ENCODE measurements around the gene CBFA2T2.
"Not testable (repeated sequence)": the region's sequence is repeated elsewhere in the genome, so short reads cannot be mapped to it uniquely, and the experiment has no call there.

The CBFA2T2 gene

GRCh38 chr20:33443512-33444239 lies 46.2 kb upstream of the CBFA2T2 start, which contains the start of gene SNTA1:
Gene SNTA1 (minus strand): TSS chr20:33443763. CDS start chr20:33443620, 143 bp downstream.
- peaks cover 0 to 43% (median 29%) of the 10 kb centered on the region in 4 donors for H3K4me1 ChIP-seq
- peak in 1 of 2 experiments; percentile 8 for TF ChIP-seq CTCF (IDR thresholded peaks at IDR 0.05)
- H3K9me3 ChIP-seq = no peaks in the 10 kb centered on the region
- no peaks in the 10 kb centered on the region for H3K36me3 ChIP-seq
- H3K27ac ChIP-seq = peak within 1 kb of the TSS; percentile 88 to 93
- DNase-seq = peak; percentile 95 to 97
- H3K4me3 ChIP-seq = peak within 1 kb of the TSS; percentile 71 to 77
- intact Hi-C loops (cut with DNase I; ENCODE audit: low total_unique reads) = no loop called here
- no peaks in the 10 kb centered on the region for H3K27me3 ChIP-seq

- Histone ChIP-seq H3K4me3 (peak overlapping the region; percentile 71 to 77), H3K4me1 (peaks cover 0 to 38% (median 28%) of the 10 kb centered on the region in 4 donors), H3K27me3 (no peaks in the 10 kb centered on the region), H3K27ac (peak overlapping the region; percentile 88 to 93), H3K36me3 (no peaks in the 10 kb centered on the region), H3K9me3 (no peaks in the 10 kb centered on the region)
- intact Hi-C loops (cut with DNase I; ENCODE audit: low total_unique reads) = loop anchor here (5.0 kb wide), 1 partner anchor 43 kb away; the partner anchor contains the start of gene CDK5RAP1
- peak in 1 of 2 experiments; percentile 34 for TF ChIP-seq CTCF (IDR thresholded peaks at IDR 0.05)
- DNase-seq = no peak
These were observed 44.9 kb upstream of the CBFA2T2 start for GRCh38 chr20:33444797-33445560.

- Histone ChIP-seq H3K27me3 (no peaks in the 10 kb centered on the region), H3K36me3 (no peaks in the 10 kb centered on the region), H3K9me3 (no peaks in the 10 kb centered on the region), H3K4me3 (no peak overlapping the region), H3K4me1 (peaks cover 0 to 27% (median 22%) of the 10 kb centered on the region in 4 donors), H3K27ac (no peak overlapping the region)
- no peak for DNase-seq
- intact Hi-C loops (cut with DNase I; ENCODE audit: low total_unique reads) = loop anchor here (5.0 kb wide), 1 partner anchor 44 kb away; the partner anchor contains the start of gene CDK5RAP1
- no peak for TF ChIP-seq CTCF (IDR thresholded peaks at IDR 0.05)
These were observed 43.8 kb upstream of the CBFA2T2 start for GRCh38 chr20:33445881-33446625.

- Histone ChIP-seq H3K36me3 (no peaks in the 10 kb centered on the region), H3K4me1 (no peaks in the 10 kb centered on the region), H3K4me3 (no peak overlapping the region), H3K9me3 (no peaks in the 10 kb centered on the region), H3K27me3 (no peaks in the 10 kb centered on the region), H3K27ac (no peak overlapping the region)
- intact Hi-C loops (cut with DNase I; ENCODE audit: low total_unique reads) = loop anchor here (10.0 kb wide), 1 partner anchor 214 kb away; the partner anchor contains the start of genes ACTL10 and C20orf144
- TF ChIP-seq CTCF (IDR thresholded peaks at IDR 0.05) = no peak
- peak in 1 of 2 donors; percentile 70 for DNase-seq
These were observed 39.0 kb upstream of the CBFA2T2 start for GRCh38 chr20:33450867-33451266.

GRCh38 chr20:33456916-33457642 lies 32.8 kb upstream of the CBFA2T2 start:
- H3K36me3 ChIP-seq, H3K4me1 ChIP-seq, H3K27me3 ChIP-seq, H3K4me3 ChIP-seq, H3K27ac ChIP-seq, H3K9me3 ChIP-seq: not testable (repeated sequence)
- intact Hi-C loops (cut with DNase I; ENCODE audit: low total_unique reads) = loop anchor here (10.0 kb wide), 1 partner anchor 208 kb away; the partner anchor contains the start of genes ACTL10 and C20orf144
- peak; percentile 69 to 87 for DNase-seq
- peak; percentile 89 to 90 for TF ChIP-seq CTCF (IDR thresholded peaks at IDR 0.05)

All from tibial artery (tissue), 4 donors.